RKO (cell line): ENCODE data around the gene KMT2D.

Experiments
- DNase-seq: peaks from one replicate; pipeline ENCODE4 v3.0.0-alpha.2; 2016; ENCODE audit warnings: low spot score

Gene KMT2D

GRCh38 chr12:49034286-49034622 lies 26.3 kb downstream of the KMT2D start:
- no peak for DNase-seq

GRCh38 chr12:49033611-49034285 lies 26.8 kb downstream of the KMT2D start:
- DNase-seq: no peak

GRCh38 chr12:49032679-49033447 lies 27.7 kb downstream of the KMT2D start:
- no peak for DNase-seq

- DNase-seq: no peak
These were observed 28.3 kb downstream of the KMT2D start for GRCh38 chr12:49032276-49032675.

- DNase-seq: no peak
These were observed 28.9 kb downstream of the KMT2D start for GRCh38 chr12:49031573-49032161.

GRCh38 chr12:49030714-49031572 lies 29.7 kb downstream of the KMT2D start:
- DNase-seq: no peak

GRCh38 chr12:49030119-49030518 lies 30.5 kb downstream of the KMT2D start:
- DNase-seq: no peak

- DNase-seq: no peak
These were observed 31.8 kb downstream of the KMT2D start for GRCh38 chr12:49028666-49029275.

GRCh38 chr12:49027846-49028555 lies 32.6 kb downstream of the KMT2D start:
- no peak for DNase-seq

GRCh38 chr12:49026678-49027480 lies 33.7 kb downstream of the KMT2D start:
- DNase-seq: no peak

- no peak for DNase-seq
These were observed 34.5 kb downstream of the KMT2D start for GRCh38 chr12:49026101-49026500.

- no peak for DNase-seq
These were observed 35.1 kb downstream of the KMT2D start for GRCh38 chr12:49025463-49025862.

GRCh38 chr12:49024543-49024942 lies 36.1 kb downstream of the KMT2D start:
- no peak for DNase-seq

- no peak for DNase-seq
These were observed 36.8 kb downstream of the KMT2D start for GRCh38 chr12:49023812-49024211.

- DNase-seq: no peak
These were observed 37.9 kb downstream of the KMT2D start for GRCh38 chr12:49022558-49023178.

- no peak for DNase-seq
These were observed 39.2 kb downstream of the KMT2D start for GRCh38 chr12:49021292-49021915.

GRCh38 chr12:49020441-49020840 lies 40.2 kb downstream of the KMT2D start:
- no peak for DNase-seq

- peak; percentile 71 for DNase-seq
These were observed 40.9 kb downstream of the KMT2D start for GRCh38 chr12:49019443-49020324.

- DNase-seq: no peak
These were observed 41.5 kb downstream of the KMT2D start for GRCh38 chr12:49019120-49019430.
